Sigmoid colon (tissue), 3 donors: ENCODE measurements around the gene CTNNA2.

Experiments used
- POLR2A ChIP-seq, 2 donors: fragments of 450-650 bp; IDR thresholded peaks; one replicate each; pipeline ENCODE4 v1.6.1; 2016; ENCODE audit warnings: antibody characterized with exemption in 2 of 2, mild to moderate bottlenecking in 2 of 2, moderate library complexity in 2 of 2
- TF ChIP-seq, protein P1 (sequence below), 4 experiments: fragments of 450-650 bp in 3 of 4; fragments of 200-600 bp in 1 of 4; IDR thresholded peaks; one replicate each; pipeline ENCODE4 v1.5.1; 2016 to 2019; ENCODE audit warnings: antibody characterized with exemption in 4 of 4, mild to moderate bottlenecking in 3 of 4, moderate library complexity in 2 of 4

GRCh38 chr2:79649531-79649930 lies 136.7 kb downstream of the CTNNA2 start:
- no peak for TF ChIP-seq POLR2A (IDR thresholded peaks at IDR 0.05)
- TF ChIP-seq, protein P1, sequence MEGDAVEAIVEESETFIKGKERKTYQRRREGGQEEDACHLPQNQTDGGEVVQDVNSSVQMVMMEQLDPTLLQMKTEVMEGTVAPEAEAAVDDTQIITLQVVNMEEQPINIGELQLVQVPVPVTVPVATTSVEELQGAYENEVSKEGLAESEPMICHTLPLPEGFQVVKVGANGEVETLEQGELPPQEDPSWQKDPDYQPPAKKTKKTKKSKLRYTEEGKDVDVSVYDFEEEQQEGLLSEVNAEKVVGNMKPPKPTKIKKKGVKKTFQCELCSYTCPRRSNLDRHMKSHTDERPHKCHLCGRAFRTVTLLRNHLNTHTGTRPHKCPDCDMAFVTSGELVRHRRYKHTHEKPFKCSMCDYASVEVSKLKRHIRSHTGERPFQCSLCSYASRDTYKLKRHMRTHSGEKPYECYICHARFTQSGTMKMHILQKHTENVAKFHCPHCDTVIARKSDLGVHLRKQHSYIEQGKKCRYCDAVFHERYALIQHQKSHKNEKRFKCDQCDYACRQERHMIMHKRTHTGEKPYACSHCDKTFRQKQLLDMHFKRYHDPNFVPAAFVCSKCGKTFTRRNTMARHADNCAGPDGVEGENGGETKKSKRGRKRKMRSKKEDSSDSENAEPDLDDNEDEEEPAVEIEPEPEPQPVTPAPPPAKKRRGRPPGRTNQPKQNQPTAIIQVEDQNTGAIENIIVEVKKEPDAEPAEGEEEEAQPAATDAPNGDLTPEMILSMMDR (IDR thresholded peaks at IDR 0.05) = no peak
